GM18511 (cell line): ENCODE measurements around the gene L3MBTL3.

ENCODE experiments used
- ATAC-seq: cut with Tn5 transposase; IDR thresholded peaks from one replicate; pipeline ENCODE4 v1.9.1; 2021; ENCODE audit warnings: mild to moderate bottlenecking, moderate library complexity; ENCODE audit not compliant: unreplicated experiment

The L3MBTL3 gene

DNA sequence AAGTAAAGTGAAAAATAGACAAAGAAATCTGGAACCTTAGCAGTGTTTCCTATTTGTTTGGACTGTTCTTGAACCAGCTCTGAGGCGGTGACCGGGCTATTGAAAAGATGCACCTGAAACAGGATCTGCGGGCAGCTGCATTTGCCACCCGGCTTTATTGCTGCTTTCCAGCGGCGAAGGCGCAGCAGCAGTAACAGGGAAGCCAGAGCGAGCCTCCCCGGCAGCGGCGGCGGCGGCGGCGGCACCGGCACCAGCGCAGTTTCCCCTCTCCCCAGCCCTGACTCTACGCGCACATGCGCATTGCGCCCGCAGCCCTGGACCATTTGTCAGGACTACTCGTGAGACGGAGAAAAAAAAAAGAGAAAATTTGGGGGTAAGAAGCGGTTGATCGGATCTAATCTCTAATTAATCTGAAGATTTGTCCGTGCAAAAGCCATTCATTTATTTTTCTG lies at the start of gene L3MBTL3:
TSS of gene L3MBTL3 (plus strand) at position 290 of the 452 bp plus-strand sequence. CDS start 24,119 bp downstream, outside the sequence.
- ATAC-seq: peak; percentile 73

DNA sequence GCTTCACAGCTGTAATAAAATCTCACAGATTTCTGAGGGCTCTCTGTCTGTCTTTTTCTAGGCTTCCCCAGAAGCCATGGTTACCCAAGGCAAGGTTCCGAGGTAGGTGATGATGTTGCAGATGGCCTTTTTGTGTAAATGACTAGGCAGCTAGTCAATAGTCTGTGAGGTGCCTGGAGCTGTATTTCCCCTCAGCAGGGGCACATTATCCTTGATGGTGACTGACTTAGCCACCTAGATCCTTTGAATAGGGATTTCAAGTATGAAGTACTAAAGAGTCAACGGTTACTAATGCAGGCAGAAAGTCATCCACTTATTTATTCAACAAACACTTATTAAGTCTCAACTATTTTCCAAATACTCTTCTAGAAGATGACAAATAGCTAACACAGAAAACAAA lies 49.3 kb upstream of the L3MBTL3 start:
- ATAC-seq: no peak

DNA sequence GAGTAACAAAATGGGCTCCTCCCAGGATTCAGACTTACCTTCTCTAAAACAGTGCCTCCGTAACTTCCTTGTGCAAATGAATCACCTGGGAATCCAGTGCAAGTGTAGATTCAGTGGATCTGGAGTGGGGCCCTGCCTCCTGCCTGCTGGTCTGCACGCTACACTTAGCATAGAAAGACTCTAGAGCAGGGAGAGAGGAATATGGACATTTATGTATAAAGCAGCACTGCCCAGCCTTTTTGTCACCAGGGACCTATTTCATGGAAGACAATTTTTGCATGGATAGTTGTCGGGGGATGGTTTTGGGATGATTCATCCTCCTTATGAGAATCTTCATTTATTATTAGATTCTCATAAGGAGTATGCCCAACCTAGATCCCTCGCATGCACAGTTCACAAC lies 42.3 kb upstream of the L3MBTL3 start:
- ATAC-seq: no peak

DNA sequence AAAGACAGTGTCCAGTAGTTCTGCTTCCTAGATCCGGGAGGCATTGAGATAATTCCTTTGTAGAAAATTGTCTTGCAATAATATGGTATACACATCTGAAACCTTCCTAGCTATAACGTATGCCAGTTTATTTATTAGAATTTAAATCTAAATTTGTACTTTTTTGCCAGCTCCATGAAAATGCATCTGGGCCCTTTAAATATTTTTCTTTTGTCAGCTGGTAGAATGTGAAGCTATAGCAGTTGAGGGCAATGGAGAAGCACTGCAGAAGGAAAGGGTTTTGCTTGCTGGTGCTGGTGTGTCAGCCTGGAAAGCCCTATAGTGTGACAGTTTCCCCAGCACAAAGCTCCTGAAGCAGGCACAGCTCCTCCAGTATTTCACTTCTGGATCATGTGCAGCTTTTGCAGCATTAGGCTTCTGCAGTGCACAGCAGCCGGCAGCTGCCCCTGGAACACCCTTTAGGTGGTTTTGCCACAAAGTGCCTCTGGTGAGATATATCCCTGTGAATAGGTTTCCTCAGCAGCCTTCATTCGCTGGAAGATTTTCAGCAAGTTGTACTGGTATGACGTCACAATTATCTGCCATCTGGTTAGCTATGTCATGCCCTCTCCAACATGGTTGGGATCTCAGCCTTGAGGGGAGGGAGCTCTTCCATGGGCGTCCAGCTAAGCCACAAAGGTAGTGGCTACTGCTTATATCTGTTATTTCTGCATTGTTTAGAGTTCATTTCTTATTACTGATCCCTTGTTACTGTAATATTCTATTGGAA lies 40.0 kb upstream of the L3MBTL3 start:
- ATAC-seq: no peak

GRCh38 chr6:129980821-129981220 lies 37.6 kb upstream of the L3MBTL3 start:
- no peak for ATAC-seq

DNA sequence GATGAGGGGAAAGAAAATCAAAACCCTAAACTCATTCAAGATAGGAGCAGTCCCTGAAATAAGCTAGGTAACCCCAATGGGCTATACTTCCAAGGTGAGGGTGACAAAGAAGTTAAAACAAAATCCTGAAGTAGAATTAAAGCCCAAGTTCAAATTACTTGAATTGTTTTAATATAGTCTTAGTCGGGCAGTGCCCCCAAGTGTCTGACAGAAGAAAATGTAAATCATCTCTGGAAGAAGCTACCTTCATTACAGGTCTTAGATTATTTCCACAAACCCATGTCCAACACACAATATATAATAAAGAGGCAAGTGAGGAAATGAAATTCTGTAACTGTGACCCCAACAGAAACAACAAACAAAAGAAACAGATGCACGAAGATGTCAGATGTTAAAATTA lies 36.8 kb upstream of the L3MBTL3 start:
- ATAC-seq: no peak

DNA sequence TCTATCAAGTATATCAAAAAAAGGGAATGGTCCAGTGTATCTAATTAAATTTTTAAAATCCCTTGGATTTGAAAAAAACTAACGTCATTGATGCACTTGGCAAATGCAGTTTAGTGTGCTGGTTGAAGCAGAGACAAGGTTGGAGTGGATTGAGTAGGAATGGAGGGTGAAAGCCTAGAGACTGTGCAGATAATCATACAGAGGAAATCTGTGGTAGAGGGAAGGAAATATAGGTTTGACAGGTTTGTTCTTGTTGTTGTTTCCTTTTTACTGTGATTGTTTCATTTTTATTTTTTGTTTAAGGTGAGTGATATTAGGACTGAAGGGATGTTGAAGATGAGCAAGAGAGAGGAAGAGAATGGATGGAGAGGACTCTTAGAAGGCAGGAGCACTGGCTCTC lies 29.0 kb upstream of the L3MBTL3 start:
- ATAC-seq: no peak

- no peak for ATAC-seq
These were observed 25.5 kb upstream of the L3MBTL3 start for GRCh38 chr6:129992881-129993280.

- no peak for ATAC-seq
These were observed 24.0 kb upstream of the L3MBTL3 start for GRCh38 chr6:129994410-129994809.

DNA sequence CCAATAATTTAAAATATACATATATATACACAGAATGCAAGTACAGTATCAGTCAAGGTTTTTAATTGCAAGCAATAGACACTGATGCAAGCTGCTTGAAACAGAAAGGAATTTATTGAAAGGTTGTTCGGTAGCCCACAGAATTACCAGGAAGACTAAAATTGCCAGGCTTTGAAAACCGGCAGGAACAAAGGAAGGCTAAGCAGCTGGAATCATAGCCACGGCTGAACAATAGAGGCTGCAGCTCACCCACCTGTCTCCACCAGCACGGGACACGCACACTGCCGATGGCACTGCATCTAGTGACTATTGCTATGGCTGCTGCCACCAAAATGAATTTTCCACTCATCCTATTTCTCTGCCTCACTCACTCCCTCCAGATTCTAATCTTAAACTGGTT lies 22.0 kb upstream of the L3MBTL3 start:
- ATAC-seq: no peak

GRCh38 chr6:130000526-130001421 lies 17.6 kb upstream of the L3MBTL3 start:
- ATAC-seq: no peak

DNA sequence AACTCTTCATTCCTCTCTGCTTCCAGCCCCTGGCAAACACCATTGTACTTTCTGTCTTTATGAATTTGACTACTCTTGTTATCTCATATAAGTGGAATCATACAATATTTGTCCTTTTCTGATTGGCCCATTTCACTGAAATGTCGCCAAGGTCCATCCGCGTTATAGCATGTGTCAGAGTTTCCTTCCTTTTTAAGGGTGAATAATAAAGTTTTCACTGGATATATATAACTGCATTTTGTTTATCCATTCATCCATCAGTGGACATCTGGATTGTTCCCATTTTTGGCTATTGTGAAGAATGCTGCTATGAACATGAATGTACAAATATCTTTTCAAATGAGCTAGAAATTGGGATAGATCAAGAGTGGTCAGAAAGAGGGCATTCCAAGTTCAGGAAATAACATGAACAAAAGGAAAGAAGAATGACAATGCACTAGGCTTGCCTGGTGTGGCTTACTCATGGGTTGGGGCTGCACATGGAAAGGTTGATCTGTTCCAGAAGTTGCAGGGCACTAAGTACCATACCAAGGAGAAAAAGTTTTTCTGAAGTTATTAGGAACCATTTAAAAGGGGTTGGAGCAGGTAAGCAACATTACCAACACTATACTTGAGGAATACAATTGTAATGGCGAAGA lies 10.0 kb upstream of the L3MBTL3 start:
- no peak for ATAC-seq

- ATAC-seq: no peak
These were observed 9.2 kb upstream of the L3MBTL3 start for GRCh38 chr6:130009146-130009545.

GRCh38 chr6:130010387-130010786 lies 8.0 kb upstream of the L3MBTL3 start:
- no peak for ATAC-seq

- ATAC-seq: no peak
These were observed 5.7 kb upstream of the L3MBTL3 start for GRCh38 chr6:130012728-130013127.

DNA sequence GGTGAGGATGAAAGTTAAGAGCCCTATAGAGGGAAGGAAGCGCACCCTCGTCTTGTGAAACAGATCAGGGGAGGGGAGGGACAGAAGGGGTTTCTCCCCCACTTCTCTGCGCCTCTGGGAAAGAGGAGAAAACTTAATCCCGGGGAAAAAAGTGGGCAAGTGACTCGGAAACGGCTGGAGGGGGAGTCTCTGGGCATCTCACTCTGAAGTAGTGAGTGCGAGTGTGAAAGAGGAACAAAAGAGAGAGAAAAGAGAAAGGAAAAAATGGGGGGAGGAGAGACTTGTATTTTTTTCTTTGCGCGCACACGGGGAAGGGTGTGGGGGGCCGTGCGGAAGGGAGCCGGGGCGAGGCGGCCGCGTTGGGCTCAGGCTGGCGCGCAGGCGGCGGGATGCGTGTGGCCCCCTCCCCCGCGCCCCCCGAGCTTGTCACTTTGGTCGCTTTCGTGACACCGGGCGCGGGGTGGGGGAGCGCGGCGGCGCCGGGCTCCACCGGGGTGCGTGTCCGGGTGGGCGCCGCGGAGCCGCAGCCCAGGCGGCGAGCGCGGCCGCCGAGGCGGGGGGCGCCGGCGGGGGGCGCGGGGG lies 454 bp downstream of the L3MBTL3 start:
- peak; percentile 35 for ATAC-seq

DNA sequence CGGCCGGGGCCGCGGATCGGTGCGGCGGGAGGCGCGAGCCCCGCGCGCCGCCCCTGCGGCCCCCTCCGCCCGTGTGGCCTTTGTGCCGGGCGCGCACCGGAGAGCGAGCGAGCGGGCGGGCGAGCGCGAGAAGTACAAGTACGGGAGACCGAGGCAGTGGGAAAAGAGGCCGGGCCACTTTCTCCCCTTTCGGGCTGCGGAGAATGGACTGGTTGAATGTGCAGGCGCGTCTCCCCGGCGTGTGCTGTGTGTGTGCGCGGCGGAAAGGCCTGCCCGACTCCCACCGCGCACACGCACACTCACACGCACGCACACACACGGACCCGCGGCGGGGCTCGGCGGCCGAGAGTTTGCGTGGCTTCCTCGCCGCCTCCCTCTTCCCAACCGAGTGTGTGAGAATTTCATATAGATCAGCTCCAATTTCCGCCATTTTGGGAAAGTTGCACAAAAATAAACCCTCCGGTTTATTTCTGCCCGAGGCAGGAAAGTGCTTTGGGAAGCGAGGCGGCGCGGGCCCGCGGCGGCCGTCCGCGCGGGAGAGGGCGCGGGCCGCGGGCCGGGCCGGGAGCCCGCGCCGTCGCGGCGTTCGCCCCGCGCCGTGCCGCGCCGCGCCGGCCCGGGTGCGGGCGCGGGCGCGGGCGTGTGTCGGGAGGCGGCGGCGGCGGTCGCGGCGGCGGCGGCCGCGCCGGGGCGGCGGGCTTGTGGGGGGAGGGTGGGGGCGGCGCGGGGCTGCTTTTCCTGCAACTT lies 1.1 kb downstream of the L3MBTL3 start:
- peak; percentile 19 for ATAC-seq

- peak; percentile 17 for ATAC-seq
These were observed 1.9 kb downstream of the L3MBTL3 start for GRCh38 chr6:130020073-130020906.

- peak; percentile 58 for ATAC-seq
These were observed 2.7 kb downstream of the L3MBTL3 start for GRCh38 chr6:130020907-130021629.
